ENCODE results near the gene GSN. TPM values are rescaled to one million over a fixed set of nuclear protein-coding genes. Genes with fewer than 3 reads are reported as not detected.

The GSN gene
- total and polyA plus RNA-seq, 9 of the 15 experiments (the other 6 are each of a cell fraction or from before 2014, with no cell fraction given) = 0.39 to 16.6 (median 8.2) TPM

- Histone ChIP-seq H3K4me1 (replicated peaks in 1 of 2; ENCODE audit: control insufficient read depth in 2 of 2, insufficient read depth in 2 of 2, low read length in 2 of 2) (peaks cover 18 to 36% of the 10 kb centered on the region in 2 experiments), H3K27ac (ENCODE audit: extremely low read depth, low read depth, low read length) (no peak overlapping the region), H3K27me3 (ENCODE audit: control insufficient read depth in 2 of 2, insufficient read depth in 2 of 2, low read length in 2 of 2) (no peaks in the 10 kb centered on the region), H3K9me1 (ENCODE audit: control insufficient read depth, insufficient read depth, low read length) (no peaks in the 10 kb centered on the region), H3K79me2 (ENCODE audit: control insufficient read depth, insufficient read depth, low read length) (peaks cover 69% of the 10 kb centered on the region), H2AFZ (ENCODE audit: low read depth, low read length) (no peak overlapping the region), H3K4me3 (peak overlapping the region; percentile 77; the same call in 1 of the 2 replicates), H3K36me3 (ENCODE audit: control insufficient read depth, insufficient read depth, low read length) (peaks cover 7% of the 10 kb centered on the region; the same call in 1 of the 3 replicates), H4K20me1 (replicated peaks; ENCODE audit: control insufficient read depth, insufficient read depth, low read length) (no peaks in the 10 kb centered on the region), H3K9ac (ENCODE audit: insufficient read depth in 1 of 2, low read depth in 2 of 2, low read length in 2 of 2) (peak overlapping the region in 1 of 2 experiments; percentile 96; a peak in 1 of 4 replicates), H3K4me2 (ENCODE audit: insufficient read depth, low read length) (peak overlapping the region; percentile 92), H3K9me3 (replicated peaks; ENCODE audit: control insufficient read depth, insufficient read depth, low read depth, low read length) (no peaks in the 10 kb centered on the region)
- no TSS peak for BruUV-seq (replicated peaks)
- DNase-seq (ENCODE audit: extremely low read depth in 1 of 4, low spot score in 3 of 4) = no peak
- no peak for FAIRE-seq
- 77% methylated on average over 5 of the region's 8 CpGs for WGBS (ENCODE audit: insufficient coverage, low coverage, missing lambda C conversion rate)
- in situ Hi-C loops (cut with MboI) (no loop called here), intact Hi-C loops (cut with micrococcal nuclease) (no loop called here)
- TF ChIP-seq HMGN3 (IDR thresholded peaks at IDR 0.05; ENCODE audit: borderline replicate concordance, extremely low read depth, insufficient read length, low read depth, low read length) (no peak), FUS (optimal IDR thresholded peaks at IDR 0.05; ENCODE audit: low read depth, low read length) (no peak), BCL6 (CRISPR knock-in tag; IDR thresholded peaks at IDR 0.05) (no peak), MYBL2 (IDR thresholded peaks at IDR 0.05; ENCODE audit: low read depth) (no peak), MYBL2 (CRISPR knock-in tag; IDR thresholded peaks at IDR 0.05; ENCODE audit: borderline replicate concordance) (no peak), ZBTB7A (IDR thresholded peaks at IDR 0.05; ENCODE audit: borderline replicate concordance, control insufficient read depth, low read depth, low read length) (no peak), POLR2H (tag; IDR thresholded peaks at IDR 0.05; ENCODE audit: low read depth) (no peak), MBD1 (CRISPR knock-in tag; IDR thresholded peaks at IDR 0.05) (no peak), RERE (CRISPR knock-in tag; IDR thresholded peaks at IDR 0.05; ENCODE audit: borderline replicate concordance) (no peak), POLR2B (IDR thresholded peaks at IDR 0.05; ENCODE audit: low read depth, partially characterized antibody) (no peak), DNMT1 (IDR thresholded peaks at IDR 0.05) (no peak), CBX2 (IDR thresholded peaks at IDR 0.05; ENCODE audit: insufficient read depth, low read length, poor library complexity, severe bottlenecking) (no peak)
- POLR2A ChIA-PET = interaction anchor here (0.8 kb wide), 1 partner anchor 1872 kb away, joined by 3 read pairs; no protein-coding TSS in a partner anchor
- ATAC-seq = no peak
- CTCF ChIA-PET (ENCODE audit: low intra/inter-chr PET ratio) = no interaction called here
These were observed 100.8 kb downstream of the GSN start for GRCh38 chr9:121368745-121369144.

Data from K562 (cell line).